Renal pelvis (tissue), 4 donors: ENCODE measurements around the gene SUPT4H1. TPM values are rescaled to one million over a fixed set of nuclear protein-coding genes. Genes with fewer than 3 reads are reported as not detected.

ENCODE experiments used
- DNase-seq: peaks from one replicate; pipeline ENCODE4 v3.0.0-alpha.2; 2013
- polyA plus RNA-seq, 3 donors: library from polyadenylated mRNA; unstranded; fragments of 120-200 nt; gene quantifications; one replicate each; pipeline ENCODE4 v1.2.1, GENCODE V29; 2013; ENCODE audit not compliant: insufficient read length in 3 of 3

The SUPT4H1 gene
- polyA plus RNA-seq, 3 donors: 120 to 137 (median 126) TPM

- DNase-seq: no peak
Measured at GRCh38 chr17:58367461-58367860, 15.5 kb upstream of the SUPT4H1 start.

GRCh38 chr17:58365980-58366595 lies 14.1 kb upstream of the SUPT4H1 start:
- no peak for DNase-seq

- no peak for DNase-seq
Measured at GRCh38 chr17:58365185-58365979, 13.4 kb upstream of the SUPT4H1 start.

- no peak for DNase-seq
Measured at GRCh38 chr17:58364270-58364942, 12.4 kb upstream of the SUPT4H1 start.

- DNase-seq: no peak
Measured at GRCh38 chr17:58363457-58364185, 11.6 kb upstream of the SUPT4H1 start.

GRCh38 chr17:58362368-58363014 lies 10.5 kb upstream of the SUPT4H1 start:
- no peak for DNase-seq

- no peak for DNase-seq
Measured at GRCh38 chr17:58360296-58361063, 8.5 kb upstream of the SUPT4H1 start.

GRCh38 chr17:58358408-58359172 lies 6.6 kb upstream of the SUPT4H1 start:
- no peak for DNase-seq

GRCh38 chr17:58357312-58358297 lies 5.6 kb upstream of the SUPT4H1 start:
- no peak for DNase-seq

GRCh38 chr17:58356231-58356630 lies 4.2 kb upstream of the SUPT4H1 start:
- DNase-seq: no peak

- no peak for DNase-seq
Measured at GRCh38 chr17:58354541-58355216, 2.7 kb upstream of the SUPT4H1 start.

- no peak for DNase-seq
Measured at GRCh38 chr17:58353389-58353825, 1.4 kb upstream of the SUPT4H1 start.

- DNase-seq: no peak
Measured at GRCh38 chr17:58352596-58353388, 791 bp upstream of the SUPT4H1 start.

- no peak for DNase-seq
Measured at GRCh38 chr17:58351182-58351581, 819 bp downstream of the SUPT4H1 start.

GRCh38 chr17:58348038-58348437 lies 4.0 kb downstream of the SUPT4H1 start:
- no peak for DNase-seq

GRCh38 chr17:58345500-58345899 lies 6.5 kb downstream of the SUPT4H1 start:
- DNase-seq: no peak

GRCh38 chr17:58344791-58345157 lies 7.2 kb downstream of the SUPT4H1 start:
- no peak for DNase-seq
